GM21723 (cell line): ENCODE data around the gene ZNF654.
"Not testable (repeated sequence)": the region's sequence is repeated elsewhere in the genome, so short reads cannot be mapped to it uniquely, and the experiment has no call there.

ENCODE experiments used
- ATAC-seq: cut with Tn5 transposase; IDR thresholded peaks from one replicate; pipeline ENCODE4 v1.9.1; 2021; ENCODE audit warnings: mild to moderate bottlenecking, moderate library complexity; ENCODE audit not compliant: unreplicated experiment

Gene ZNF654

DNA sequence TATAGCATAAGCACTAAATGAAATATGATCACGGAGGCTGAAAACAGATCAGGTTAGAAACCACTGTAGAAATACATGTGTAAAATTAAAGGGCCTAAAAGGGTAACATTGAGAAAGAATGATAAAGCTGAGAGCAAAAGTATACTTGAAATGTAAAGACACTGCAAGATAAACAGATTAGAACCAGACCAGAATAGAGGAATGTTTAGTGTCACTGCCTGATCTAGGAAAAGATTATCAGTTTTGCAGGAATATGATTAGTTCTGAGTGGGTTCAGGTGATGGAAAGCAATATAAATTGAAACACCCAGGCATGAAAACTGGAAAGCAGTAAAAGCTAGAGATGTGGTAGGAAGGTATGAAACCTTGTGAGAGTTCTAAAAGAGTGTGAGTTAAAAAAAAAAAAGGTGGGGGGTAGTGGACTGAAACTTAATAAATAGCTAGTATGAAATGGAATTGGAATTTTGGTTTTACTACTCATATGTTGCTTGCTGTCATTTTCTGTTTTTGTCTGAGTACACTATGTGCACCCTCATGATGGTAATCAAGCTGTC is 74.7 kb downstream of the ZNF654 start:
- ATAC-seq, result no peak

GRCh38 chr3:88137836-88138235 is 78.8 kb downstream of the ZNF654 start:
- ATAC-seq, result no peak

GRCh38 chr3:88141458-88142083 is 82.5 kb downstream of the ZNF654 start:
- ATAC-seq, result no peak

DNA sequence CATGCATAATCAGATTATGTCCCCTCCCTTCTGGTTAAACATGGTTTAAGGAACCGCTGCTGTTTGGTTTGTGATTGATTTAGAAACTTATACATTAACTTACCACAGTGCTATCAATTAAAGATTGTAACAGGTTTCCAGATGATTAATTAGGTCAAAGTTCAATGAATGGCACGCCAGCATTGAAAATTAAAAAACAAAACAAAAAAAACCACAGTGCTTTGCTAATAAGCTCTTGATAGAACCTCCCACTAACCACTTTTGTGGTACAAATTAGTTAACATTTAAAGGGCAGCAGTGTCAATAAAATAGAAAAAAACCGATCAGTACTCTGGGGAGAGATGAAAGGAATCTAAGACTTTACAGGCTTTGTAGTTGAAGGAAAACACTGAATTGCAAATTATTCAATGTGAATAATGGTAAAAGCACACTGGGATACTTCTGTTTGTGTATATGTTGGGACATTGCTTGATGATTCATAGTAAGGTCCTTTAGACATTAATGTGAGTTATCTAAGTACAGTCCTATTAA is 83.1 kb downstream of the ZNF654 start:
- ATAC-seq, result no peak

DNA sequence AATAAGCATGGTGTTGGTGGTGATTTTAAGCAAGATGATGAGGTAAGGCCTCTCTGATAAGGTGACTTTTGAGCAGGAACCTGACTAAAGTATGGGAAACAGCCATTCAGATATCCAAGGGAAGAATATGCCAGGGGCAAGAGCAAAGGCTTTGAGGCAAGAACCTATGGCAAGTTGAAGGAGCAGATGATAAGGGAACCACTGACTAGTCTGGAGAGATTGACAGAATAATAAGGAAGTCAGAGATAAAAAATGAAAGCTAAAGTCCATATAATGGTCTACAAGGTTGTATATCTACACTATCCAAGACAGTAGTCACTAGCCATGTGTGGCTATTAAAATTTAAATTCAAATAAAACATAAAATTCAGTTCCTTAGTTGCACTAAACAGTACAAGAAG is 88.2 kb downstream of the ZNF654 start:
- ATAC-seq, result no peak

DNA sequence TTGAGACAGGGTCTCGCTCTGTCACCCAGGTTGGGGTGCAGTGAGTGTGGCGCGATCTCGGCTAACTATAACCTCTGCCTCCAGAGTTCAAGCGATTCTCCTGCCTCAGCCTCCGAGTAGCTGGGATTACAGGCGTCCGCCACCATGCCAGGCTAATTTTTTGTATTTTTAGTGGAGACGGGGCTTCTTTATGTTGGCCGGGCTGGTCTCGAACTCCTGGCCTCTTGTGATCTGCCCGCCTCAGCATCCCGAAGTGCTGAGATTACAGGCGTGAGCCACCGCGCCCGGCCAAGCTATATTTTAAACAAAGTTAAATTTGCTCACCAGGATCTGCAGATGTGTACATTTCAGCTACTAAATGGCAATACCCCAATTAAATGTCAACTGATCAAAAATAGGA is 89.6 kb downstream of the ZNF654 start:
- no peak for ATAC-seq

GRCh38 chr3:88149101-88149508 is 90.0 kb downstream of the ZNF654 start:
- peak; percentile 15 for ATAC-seq

DNA sequence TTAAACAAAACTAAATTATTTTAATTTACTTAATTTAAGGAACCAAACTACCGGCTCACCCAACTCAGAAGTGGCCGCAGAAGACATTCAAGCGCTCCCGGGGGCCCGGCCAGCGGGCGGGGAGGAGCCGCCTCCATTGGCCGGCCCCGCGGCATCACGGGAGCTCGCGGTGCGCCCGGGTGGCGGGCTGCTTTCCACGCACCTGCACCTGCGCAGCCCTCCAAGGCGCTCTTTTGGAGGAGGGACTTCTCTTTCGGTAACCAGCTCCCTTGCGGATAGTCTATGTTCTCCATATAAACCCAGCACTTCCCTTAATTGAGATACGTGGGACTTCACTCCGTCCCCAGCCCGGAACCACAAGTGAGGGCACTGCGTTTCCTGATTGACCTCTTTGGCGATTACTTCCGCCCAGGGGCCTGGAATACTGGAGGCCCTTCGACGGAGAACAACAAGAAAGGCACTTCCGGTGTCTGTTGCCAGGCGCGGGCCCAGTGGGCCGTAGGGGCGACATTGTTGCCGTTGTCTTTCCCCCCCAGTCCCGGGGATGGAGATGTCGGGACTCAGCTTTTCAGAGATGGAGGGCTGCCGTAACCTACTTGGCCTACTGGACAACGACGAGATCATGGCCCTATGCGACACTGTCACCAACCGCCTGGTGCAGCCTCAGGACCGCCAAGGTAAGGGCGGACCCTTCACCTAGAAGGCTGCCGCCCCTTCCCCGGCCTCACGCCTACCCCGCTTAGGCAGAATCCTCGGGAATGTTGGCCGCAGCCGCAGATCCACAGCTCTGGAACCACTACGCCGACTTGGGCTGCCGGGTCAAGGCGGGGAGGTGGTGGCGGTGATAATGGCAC is 90.7 kb downstream of the ZNF654 start, which contains the start of gene C3orf38:
Gene C3orf38, plus strand, starts transcription at position 451 of the 854 bp plus-strand sequence. Its CDS starts 94 bp downstream, at position 545.
- peak; percentile 78 for ATAC-seq

DNA sequence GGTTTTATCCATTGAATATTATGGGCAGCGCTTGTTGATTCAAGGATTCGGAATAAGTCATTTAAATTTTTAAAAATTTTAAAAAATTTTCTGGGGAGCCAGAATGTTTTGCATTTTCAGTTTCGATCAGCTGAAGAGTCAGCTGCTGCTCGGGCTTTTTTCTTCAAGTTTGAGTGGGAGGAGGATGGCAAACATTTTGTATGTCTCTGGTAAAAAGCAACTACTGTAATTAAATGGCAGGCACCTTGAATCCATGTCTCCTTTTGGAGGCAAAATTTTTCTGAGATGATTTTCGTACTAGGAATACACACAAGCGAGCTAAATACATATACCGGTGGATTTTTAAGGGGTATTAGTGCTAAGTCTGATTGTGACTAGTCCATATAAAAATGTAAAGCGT is 91.3 kb downstream of the ZNF654 start:
- ATAC-seq, result peak; percentile 38

- no peak for ATAC-seq
Measured at GRCh38 chr3:88150806-88151205, 91.8 kb downstream of the ZNF654 start.

DNA sequence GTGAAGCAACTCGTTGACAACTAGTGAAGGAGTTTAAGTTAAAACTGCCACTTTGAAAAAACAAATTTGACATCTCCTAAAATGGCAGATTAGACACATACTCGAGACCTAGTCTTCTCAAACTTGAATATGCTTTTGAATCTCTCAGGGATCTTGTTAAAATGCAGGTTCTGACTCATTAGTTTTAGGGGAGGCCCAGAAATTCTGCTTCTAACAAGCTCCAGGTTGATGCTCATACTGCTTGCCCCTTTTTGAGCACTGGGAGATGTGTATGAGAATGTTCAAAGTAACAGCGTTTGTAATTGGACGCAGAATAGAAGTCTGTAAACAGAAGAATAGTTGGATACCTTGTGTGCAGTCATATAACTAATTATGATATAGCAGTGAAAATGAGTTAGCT is 92.3 kb downstream of the ZNF654 start:
- no peak for ATAC-seq

DNA sequence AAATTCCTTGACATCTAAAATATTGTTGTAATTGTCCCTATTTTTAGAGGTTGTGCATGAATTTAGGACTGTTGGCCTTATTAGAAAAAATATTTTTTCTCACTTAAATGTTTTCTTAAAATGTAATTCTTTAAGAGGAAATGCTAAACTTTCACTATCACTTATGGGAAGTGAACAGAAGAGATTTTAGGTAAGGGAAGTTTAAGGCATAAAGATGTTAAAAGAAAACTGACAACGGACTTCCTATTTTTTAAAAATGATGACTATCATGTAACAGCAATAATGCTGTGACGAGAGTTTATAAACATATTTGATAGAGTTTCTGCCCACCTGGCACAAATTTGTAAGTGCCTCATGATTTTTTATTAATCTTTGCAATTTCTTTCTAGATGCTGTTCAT is 93.8 kb downstream of the ZNF654 start:
- ATAC-seq, result no peak

GRCh38 chr3:88166419-88166971 is 107.4 kb downstream of the ZNF654 start:
- no peak for ATAC-seq

GRCh38 chr3:88167173-88167572 is 108.1 kb downstream of the ZNF654 start:
- no peak for ATAC-seq

GRCh38 chr3:88167704-88168103 is 108.6 kb downstream of the ZNF654 start:
- no peak for ATAC-seq

- ATAC-seq, result no peak
Measured at GRCh38 chr3:88168171-88168570, 109.1 kb downstream of the ZNF654 start.

GRCh38 chr3:88180398-88180999 is 121.4 kb downstream of the ZNF654 start:
- ATAC-seq, result peak; percentile 93

GRCh38 chr3:88182165-88182918 is 123.3 kb downstream of the ZNF654 start:
- ATAC-seq, result not testable (repeated sequence)

GRCh38 chr3:88188436-88188835 is 129.4 kb downstream of the ZNF654 start:
- no peak for ATAC-seq

DNA sequence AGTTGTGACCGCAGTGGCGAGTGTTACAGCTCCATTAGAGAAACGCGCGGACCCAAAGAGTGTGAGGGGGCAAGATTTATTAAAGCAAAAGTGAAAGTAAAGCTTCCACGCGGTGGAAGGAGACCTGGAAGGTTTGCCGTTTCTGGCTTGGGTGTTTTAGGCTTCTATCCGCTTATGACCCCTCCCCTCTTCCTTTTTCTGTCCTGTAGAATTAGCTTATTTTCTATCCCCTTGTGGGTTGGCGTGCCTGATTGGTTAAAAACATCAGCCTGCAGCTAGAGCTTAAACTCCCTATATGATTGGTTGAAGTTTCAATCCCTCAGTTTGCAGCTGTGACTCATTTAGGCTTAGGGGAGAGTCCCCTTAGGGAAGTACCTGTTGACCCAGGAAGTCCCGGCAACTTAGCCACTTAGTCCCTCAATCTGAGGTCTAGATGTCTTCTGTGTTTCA is 130.3 kb downstream of the ZNF654 start:
- peak; percentile 90 for ATAC-seq
